ENCODE measurements around the gene TMEM147. TPM values are rescaled to one million over a fixed set of nuclear protein-coding genes. Genes with fewer than 3 reads are reported as not detected.

Gene TMEM147
- total and polyA plus RNA-seq, 2 of the 4 experiments (the other 2 are of a cell fraction) = 67.6 to 108 TPM

- H3K4me2 ChIP-seq (ENCODE audit: low read depth, low read length) = no peak overlapping the region
- H3K18ac ChIP-seq (ENCODE audit: low read depth, low read length) = no peak overlapping the region
- no peak overlapping the region; the same call in 1 of the 2 replicates for H3K23ac ChIP-seq (ENCODE audit: low read depth, low read length)
- H3K9me3 ChIP-seq (ENCODE audit: control insufficient read depth, insufficient read depth, low read length) = no peaks in the 10 kb centered on the region
- peaks cover 2% of the 10 kb centered on the region; the same call in 1 of the 2 replicates for H3K36me3 ChIP-seq (ENCODE audit: control insufficient read depth, insufficient read depth, low read length)
- peak; percentile 35 for DNase-seq
- no peak overlapping the region for H3K56ac ChIP-seq (ENCODE audit: extremely low read depth, insufficient read depth, low read length)
- no peak overlapping the region for H3K9ac ChIP-seq (ENCODE audit: low read depth, low read length)
- H4K5ac ChIP-seq (ENCODE audit: low read depth, low read length) = no peak overlapping the region
- H3K27me3 ChIP-seq (ENCODE audit: control insufficient read depth, insufficient read depth, low read length) = peaks cover 37% of the 10 kb centered on the region
- peak overlapping the region; percentile 23 for H2AFZ ChIP-seq (replicated peaks; ENCODE audit: low read length, poor library complexity)
- H3K4ac ChIP-seq (ENCODE audit: low read depth, low read length) = no peak overlapping the region
- H3K14ac ChIP-seq (replicated peaks; ENCODE audit: low read depth, low read length) = no peak overlapping the region
- H2BK20ac ChIP-seq (ENCODE audit: low read depth, low read length) = no peak overlapping the region
- H3K9me1 ChIP-seq (ENCODE audit: insufficient read depth, low read length) = 0 out of 2 replicates have a peak, but pooled peaks cover 3% of the 10 kb centered on the region
- ChIA-PET CTCF (no interaction called here), POLR2A (ENCODE audit: unreplicated experiment) (no interaction called here)
- no peak overlapping the region for H4K91ac ChIP-seq (ENCODE audit: insufficient read depth, low read depth, low read length)
- H2BK120ac ChIP-seq (ENCODE audit: low read depth, low read length) = no peak overlapping the region
- H3K27ac ChIP-seq (ENCODE audit: insufficient read depth, low read length) = no peak overlapping the region
- no peak overlapping the region for H4K8ac ChIP-seq (ENCODE audit: low read depth in 2 of 2, low read length in 2 of 2)
- 70% methylated on average over 15 of the region's 30 CpGs; no CpG with 5 or more reads in 1 of the 2 experiments for WGBS, 2 experiments (ENCODE audit: extremely low coverage in 2 of 2, insufficient read length in 1 of 2)
- dilution Hi-C loops (cut with HindIII; ENCODE audit: low sequenced_read_pairs, unreplicated experiment) = no loop called here
- intact Hi-C loops (cut with micrococcal nuclease) = no loop called here
- ATAC-seq (ENCODE audit: low read depth) = no peak
- TF ChIP-seq CTCF (conservative IDR thresholded peaks at IDR 0.05; ENCODE audit: low read depth, low read length) (peak; percentile 39; the same call in 1 of the 2 replicates), CEBPB (IDR thresholded peaks at IDR 0.05; ENCODE audit: low read depth, low read length) (no peak), MAZ (IDR thresholded peaks at IDR 0.05; ENCODE audit: borderline replicate concordance, low read depth, low read length) (no peak), NFE2L2 (IDR thresholded peaks at IDR 0.05; ENCODE audit: low read depth, low read length) (no peak), RAD21 (IDR thresholded peaks at IDR 0.05; ENCODE audit: low read length) (peak; percentile 50), CHD1 (IDR thresholded peaks at IDR 0.05; ENCODE audit: low read depth, low read length) (no peak), POLR2A (IDR thresholded peaks at IDR 0.05; ENCODE audit: low read depth, low read length) (no peak), SMC3 (IDR thresholded peaks at IDR 0.05; ENCODE audit: low read depth, low read length) (peak; percentile 17; the same call in 1 of the 2 replicates)
- no TSS peak for BruUV-seq (replicated peaks)
- no peak overlapping the region for H2AK5ac ChIP-seq (ENCODE audit: low read depth, low read length)
- no peaks in the 10 kb centered on the region for H3K79me1 ChIP-seq (ENCODE audit: low read depth in 1 of 2, low read length in 2 of 2)
- in situ Hi-C loops (cut with MboI; ENCODE audit: low sequenced_read_pairs) = no loop called here
- H2AK9ac ChIP-seq (replicated peaks; ENCODE audit: low read depth, low read length, poor library complexity) = no peak overlapping the region
- H4K20me1 ChIP-seq (ENCODE audit: insufficient read depth, low read length) = no peaks in the 10 kb centered on the region
- no peak overlapping the region for H2BK5ac ChIP-seq (ENCODE audit: low read depth, low read length, poor library complexity, severe bottlenecking)
- H3K4me1 ChIP-seq (ENCODE audit: control insufficient read depth, insufficient read depth, low read length) = no peaks in the 10 kb centered on the region
- H2BK15ac ChIP-seq (ENCODE audit: low read depth, low read length) = no peak overlapping the region
- no peak overlapping the region for H3K4me3 ChIP-seq (ENCODE audit: insufficient read depth, low read depth, low read length)
These were observed 10.0 kb downstream of the TMEM147 start for GRCh38 chr19:35555301-35556005.
